ENCODE results near the gene TP73. TPM values are rescaled to one million over a fixed set of nuclear protein-coding genes. Genes with fewer than 3 reads are reported as not detected.
"Not testable (repeated sequence)": the region's sequence is repeated elsewhere in the genome, so short reads cannot be mapped to it uniquely, and the experiment has no call there.

TP73 gene
- polyA plus RNA-seq, 1 donor from 2014 or later, result not detected

- not testable (repeated sequence) for H3K36me3 ChIP-seq (ENCODE audit: insufficient read depth, low read length); H3K4me3 ChIP-seq (ENCODE audit: low read length); H3K79me2 ChIP-seq (replicated peaks; ENCODE audit: insufficient read depth, low read length); H3K27ac ChIP-seq (ENCODE audit: low read length); H3K9ac ChIP-seq (ENCODE audit: low read length); H3K9me3 ChIP-seq (ENCODE audit: low read length); H3K27me3 ChIP-seq (ENCODE audit: insufficient read depth, low read depth, low read length); H4K20me1 ChIP-seq (ENCODE audit: insufficient read depth); H3F3A ChIP-seq (ENCODE audit: insufficient read depth, low read length, poor library complexity, severe bottlenecking); H2AFZ ChIP-seq (ENCODE audit: low read depth, low read length); H3K9me2 ChIP-seq (ENCODE audit: insufficient read depth, low read length); H3K4me2 ChIP-seq (ENCODE audit: low read length)
- TF ChIP-seq RAD21 (conservative IDR thresholded peaks at IDR 0.05) (peak; percentile 82), CTCF (IDR thresholded peaks at IDR 0.05; ENCODE audit: poor library complexity, severe bottlenecking) (peak; percentile 93), SMC3 (conservative IDR thresholded peaks at IDR 0.05; ENCODE audit: poor library complexity) (peak; percentile 87)
Observed at GRCh38 chr1:3724416-3725030, 72.2 kb downstream of the TP73 start.

GRCh38 chr1:3725366-3725765 lies 73.0 kb downstream of the TP73 start:
- Histone ChIP-seq H3K36me3 (ENCODE audit: insufficient read depth, low read length) (no peaks in the 10 kb centered on the region), H3K4me2 (ENCODE audit: low read length) (no peak overlapping the region), H3K9me2 (ENCODE audit: insufficient read depth, low read length) (no peaks in the 10 kb centered on the region), H3K27me3 (ENCODE audit: insufficient read depth, low read depth, low read length) (no peaks in the 10 kb centered on the region), H3F3A (ENCODE audit: insufficient read depth, low read length, poor library complexity, severe bottlenecking) (no peaks in the 10 kb centered on the region), H3K4me3 (ENCODE audit: low read length) (no peak overlapping the region), H4K20me1 (ENCODE audit: insufficient read depth) (no peaks in the 10 kb centered on the region), H2AFZ (ENCODE audit: low read depth, low read length) (no peak overlapping the region), H3K9me3 (ENCODE audit: low read length) (no peaks in the 10 kb centered on the region), H3K9ac (ENCODE audit: low read length) (no peak overlapping the region), H3K27ac (ENCODE audit: low read length) (no peak overlapping the region), H3K79me2 (replicated peaks; ENCODE audit: insufficient read depth, low read length) (no peaks in the 10 kb centered on the region)
- TF ChIP-seq EP300 (conservative IDR thresholded peaks at IDR 0.05; ENCODE audit: poor library complexity, severe bottlenecking) (no peak), CTCF (IDR thresholded peaks at IDR 0.05; ENCODE audit: poor library complexity, severe bottlenecking) (no peak), REST (IDR thresholded peaks at IDR 0.05; ENCODE audit: borderline replicate concordance) (no peak), EZH2 (IDR thresholded peaks at IDR 0.05; ENCODE audit: borderline replicate concordance, insufficient read depth, low read length, poor library complexity, severe bottlenecking) (no peak), TAF1 (IDR thresholded peaks at IDR 0.05; ENCODE audit: low read depth) (no peak)

All from neural cell (in vitro differentiated cells).